HG02981 (cell line): Measurements from ENCODE around the gene SLC41A3.
"Not testable (repeated sequence)": the region's sequence is repeated elsewhere in the genome, so short reads cannot be mapped to it uniquely, and the experiment has no call there.

Experiments used
- ATAC-seq: cut with Tn5 transposase; IDR thresholded peaks from one replicate; pipeline ENCODE4 v1.9.1; 2021; ENCODE audit warnings: mild to moderate bottlenecking, moderate library complexity; ENCODE audit not compliant: unreplicated experiment

SLC41A3 gene

GRCh38 chr3:126107203-126107939, 23.4 kb upstream of the SLC41A3 start:
- ATAC-seq = no peak

GRCh38 chr3:126106336-126107202, 22.6 kb upstream of the SLC41A3 start:
- ATAC-seq = no peak

- no peak for ATAC-seq
Observed at GRCh38 chr3:126105691-126106187, 21.8 kb upstream of the SLC41A3 start.

DNA sequence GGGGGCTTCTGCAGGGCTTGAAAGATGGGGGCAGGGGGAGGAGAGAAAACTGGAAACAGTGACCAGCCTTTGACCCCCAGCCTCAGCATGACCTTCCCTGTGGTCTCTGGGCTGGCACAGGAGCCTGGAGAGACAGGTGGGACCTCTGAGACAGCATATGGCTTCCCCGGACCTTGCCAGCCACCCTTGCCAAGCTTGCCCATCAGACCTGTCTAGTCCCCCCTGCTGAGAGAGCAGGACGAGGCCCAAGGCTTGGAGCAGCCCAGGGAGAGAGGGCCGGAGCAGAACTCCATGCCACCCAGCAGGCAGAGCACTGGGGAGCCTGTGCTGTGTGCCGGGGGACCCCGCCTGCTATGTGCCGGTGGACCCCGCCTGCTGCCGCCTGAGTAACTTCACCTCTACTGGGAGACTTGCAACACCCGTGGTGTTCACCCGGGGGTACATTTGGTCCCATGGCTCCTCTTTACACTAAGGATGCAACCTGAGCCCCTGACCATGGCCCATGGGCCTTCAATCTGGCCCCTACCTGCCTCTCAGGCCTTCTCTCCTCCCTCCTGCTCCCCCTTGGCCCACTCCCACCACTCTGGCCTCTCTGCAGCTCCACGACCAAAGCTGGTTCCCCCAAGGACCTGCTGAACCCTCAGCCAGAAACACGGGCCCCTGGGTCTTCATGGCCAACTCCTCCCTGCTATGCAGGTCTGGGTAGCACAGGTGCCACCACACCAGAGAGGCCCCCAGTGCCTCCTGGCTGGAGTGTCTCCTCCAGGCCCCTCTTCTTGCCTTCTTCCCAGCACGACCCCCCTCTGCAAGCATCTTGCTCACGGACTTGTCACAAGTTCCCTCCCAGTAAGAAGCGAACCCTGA, 21.1 kb upstream of the SLC41A3 start:
- no peak for ATAC-seq

GRCh38 chr3:126104028-126104635, 20.2 kb upstream of the SLC41A3 start:
- no peak for ATAC-seq

- ATAC-seq = no peak
Observed at GRCh38 chr3:126103121-126104027, 19.4 kb upstream of the SLC41A3 start.

- no peak for ATAC-seq
Observed at GRCh38 chr3:126102530-126102951, 18.6 kb upstream of the SLC41A3 start.

GRCh38 chr3:126102011-126102410, 18.1 kb upstream of the SLC41A3 start:
- no peak for ATAC-seq

DNA sequence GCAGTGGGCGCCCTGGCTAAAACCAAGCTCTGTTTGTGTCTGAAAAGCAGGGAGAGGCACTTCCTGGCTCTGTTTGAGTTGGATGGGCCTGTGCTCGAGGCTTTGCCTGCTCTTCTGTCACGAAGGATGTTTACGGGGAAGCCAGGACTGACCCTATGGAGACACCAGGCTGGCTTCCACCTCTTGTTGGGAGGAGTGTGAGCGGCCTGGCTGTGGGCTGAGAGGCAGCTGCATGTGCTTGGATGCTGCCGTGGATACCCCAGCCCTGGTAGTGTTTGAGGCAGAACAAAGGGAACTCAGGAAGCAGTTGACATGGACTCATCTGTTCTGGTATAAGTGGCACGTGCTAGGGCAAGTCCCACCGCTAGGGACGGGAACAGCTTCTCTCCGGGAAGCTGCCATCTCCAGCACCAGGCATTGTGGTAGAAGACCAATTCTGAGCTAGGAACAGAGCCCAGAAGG, 17.6 kb upstream of the SLC41A3 start:
- no peak for ATAC-seq

GRCh38 chr3:126100634-126101301, 16.8 kb upstream of the SLC41A3 start:
- no peak for ATAC-seq

DNA sequence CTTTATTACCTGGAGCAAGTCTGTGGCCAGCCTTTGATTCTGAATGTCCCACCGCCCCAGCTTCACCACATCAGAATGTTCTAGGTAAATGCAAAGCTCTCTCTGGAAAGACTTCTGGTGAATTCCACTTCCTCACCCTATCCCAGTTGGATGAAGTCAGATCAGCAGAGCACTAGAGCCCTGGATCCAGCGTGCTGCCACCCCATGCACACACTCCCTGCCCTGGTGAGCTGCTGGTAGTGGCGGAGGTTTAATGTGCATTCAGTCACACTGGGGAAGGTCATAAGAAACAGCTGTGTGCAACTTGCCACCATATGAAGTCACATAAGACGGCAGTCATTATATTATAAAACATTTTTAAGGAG, 16.3 kb upstream of the SLC41A3 start:
- ATAC-seq = no peak

DNA sequence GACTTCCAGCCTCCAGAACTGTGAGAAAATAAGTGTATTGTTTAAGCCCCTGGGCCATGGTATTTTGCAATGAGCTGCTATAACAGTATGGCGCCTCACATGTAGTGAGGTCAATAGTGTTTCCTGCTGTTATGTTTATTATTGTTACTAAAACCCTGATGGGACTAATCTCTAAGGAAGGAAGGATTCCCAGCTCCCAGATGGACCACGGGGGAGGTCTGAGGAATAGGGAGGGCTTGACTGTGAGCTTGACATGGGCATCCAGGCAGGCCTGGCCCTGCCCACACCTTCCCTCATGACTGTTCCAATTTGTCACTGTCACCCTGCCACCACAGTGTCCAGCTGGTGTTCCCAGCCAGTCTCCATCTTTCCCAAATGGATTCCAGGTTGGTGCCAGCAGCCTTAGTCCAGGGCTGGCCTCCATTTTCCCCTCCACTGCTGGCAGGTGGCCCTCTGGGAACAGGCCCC, 14.5 kb upstream of the SLC41A3 start:
- ATAC-seq = no peak

GRCh38 chr3:126097801-126098200, 13.9 kb upstream of the SLC41A3 start:
- ATAC-seq = no peak

GRCh38 chr3:126096274-126096673, 12.3 kb upstream of the SLC41A3 start:
- ATAC-seq = not testable (repeated sequence)

DNA sequence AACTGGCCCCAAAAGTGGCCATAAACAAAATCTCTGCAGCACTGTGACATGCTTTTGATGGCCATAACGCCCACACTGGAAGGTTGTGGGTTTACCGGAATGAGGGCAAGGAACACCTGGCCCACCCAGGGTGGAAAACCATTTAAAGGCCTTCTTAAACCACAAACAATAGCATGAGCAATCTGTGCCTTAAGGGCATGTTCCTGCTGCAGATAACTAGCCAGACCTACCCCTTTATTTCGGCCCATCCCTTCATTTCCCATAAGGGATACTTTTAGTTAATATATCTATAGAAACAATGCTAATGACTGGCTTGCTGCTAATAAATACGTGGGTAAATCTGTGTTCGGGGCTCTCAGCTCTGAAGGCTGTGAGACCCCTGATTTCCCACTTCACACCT, 8.2 kb upstream of the SLC41A3 start:
- ATAC-seq = not testable (repeated sequence)

DNA sequence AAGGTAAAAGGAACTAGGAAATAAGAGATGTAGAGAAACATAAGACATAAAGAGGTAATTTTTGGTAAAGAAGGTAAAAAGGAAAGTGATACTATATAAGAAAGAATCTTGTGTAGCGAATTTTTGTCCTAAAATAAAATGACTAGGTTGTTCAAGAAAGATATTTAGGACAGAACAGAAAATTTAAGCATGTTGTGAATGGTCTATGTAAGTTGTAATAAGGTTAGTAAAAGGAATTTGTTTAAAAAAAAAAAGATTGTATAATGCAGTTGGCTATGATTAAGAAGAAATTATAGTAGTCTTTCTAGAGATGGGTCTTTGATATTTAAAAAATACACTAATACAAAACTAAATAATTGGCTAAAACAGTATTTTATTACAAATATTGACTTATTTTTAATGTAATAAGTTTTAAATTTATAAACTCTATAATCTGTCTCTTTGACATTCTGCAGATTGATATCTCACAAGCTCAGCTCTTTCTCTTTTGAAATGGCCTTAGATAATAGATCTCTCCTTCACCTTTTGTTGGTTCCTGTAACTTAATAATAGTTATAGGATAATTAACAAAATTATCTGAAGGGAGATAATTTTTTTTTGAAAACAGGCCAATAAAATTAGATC, 3.7 kb upstream of the SLC41A3 start:
- ATAC-seq = no peak

- no peak for ATAC-seq
Observed at GRCh38 chr3:126085841-126086240, 1.9 kb upstream of the SLC41A3 start.

DNA sequence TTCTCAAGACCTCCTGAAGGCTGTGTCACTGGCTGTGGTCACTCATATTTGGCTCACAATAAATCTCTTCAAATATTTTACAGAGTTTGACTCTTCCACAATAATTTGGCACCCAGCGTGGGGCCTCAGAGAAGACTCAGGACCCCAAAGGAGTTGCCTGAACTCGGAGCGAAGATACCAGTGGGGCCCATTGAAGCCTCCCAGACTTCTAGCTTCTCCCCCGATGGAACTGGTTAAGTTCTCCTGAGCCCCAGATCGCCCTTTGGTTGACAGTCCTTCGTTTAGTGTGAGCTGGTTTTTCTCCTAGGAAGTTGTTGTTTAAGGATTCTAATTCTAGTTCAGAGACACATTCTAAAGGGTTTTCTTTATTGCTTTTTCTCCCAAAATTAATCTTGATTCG, 1.4 kb upstream of the SLC41A3 start:
- ATAC-seq = no peak
